Breast epithelium (tissue), 4 donors: ENCODE measurements around the gene CDKN3. TPM values are rescaled to one million over a fixed set of nuclear protein-coding genes. Genes with fewer than 3 reads are reported as not detected.
"Not testable (repeated sequence)": the region's sequence is repeated elsewhere in the genome, so short reads cannot be mapped to it uniquely, and the experiment has no call there.

ENCODE experiments used
- DNase-seq, 2 donors: peaks; one replicate each; pipeline ENCODE4 v3.0.0-alpha.2; 2019; ENCODE audit warnings: low spot score in 2 of 2
- H3K27ac ChIP-seq, 2 donors: fragments of 200-600 bp; sonication (generic) in 1 of 2; one replicate each; pipeline ENCODE4 v1.5.1; 2016 to 2019; ENCODE audit warnings: mild to moderate bottlenecking in 1 of 2
- H3K27me3 ChIP-seq, 2 donors: fragments of 200-600 bp; sonication (generic) in 1 of 2; one replicate each; pipeline versions ENCODE4 v1.5.1 to v1.6.0; 2017 to 2019; ENCODE audit warnings: control low read depth in 1 of 2, mild to moderate bottlenecking in 1 of 2
- H3K36me3 ChIP-seq: fragments of 200-600 bp; one replicate; pipeline ENCODE4 v1.5.1; 2019
- H3K4me1 ChIP-seq, 2 donors: fragments of 200-600 bp; sonication (generic); one replicate each; pipeline ENCODE4 v1.5.1; 2016 to 2019; ENCODE audit warnings: control low read depth in 1 of 2
- H3K4me3 ChIP-seq, 3 donors: fragments of 200-600 bp; sonication (generic); 1 replicate in 2 of 3; 2 replicates in 1 of 3; pipeline ENCODE4 v1.5.1; 2016 to 2019; ENCODE audit warnings: mild to moderate bottlenecking in 3 of 3, moderate library complexity in 2 of 3
- H3K9me3 ChIP-seq, 2 donors: fragments of 200-600 bp; sonication (generic) in 1 of 2; one replicate each; pipeline ENCODE4 v1.5.1; 2016 to 2019; ENCODE audit warnings: control low read depth in 1 of 2
- CTCF ChIP-seq, 3 donors: fragments of 450-650 bp; IDR thresholded peaks; one replicate each; pipeline ENCODE4 v1.5.1; 2016 to 2017; ENCODE audit warnings: antibody characterized with exemption in 3 of 3, mild to moderate bottlenecking in 3 of 3, moderate library complexity in 3 of 3
- POLR2A ChIP-seq: fragments of 450-650 bp; IDR thresholded peaks from one replicate; pipeline ENCODE4 v1.6.1; 2016; ENCODE audit warnings: antibody characterized with exemption, mild to moderate bottlenecking, moderate library complexity
- POLR2AphosphoS5 ChIP-seq, 3 donors: sonication (generic); formaldehyde crosslinking; IDR thresholded peaks; one replicate each; pipeline ENCODE4 v1.6.1; 2017; ENCODE audit warnings: antibody characterized with exemption in 3 of 3
- intact Hi-C: fragments of 100-400 bp; cut with DNase I; formaldehyde crosslinking; loops from one replicate; pipeline ENCODE4 v1.15.1; 2023; ENCODE audit warnings: low total_unique reads
- total RNA-seq, 3 donors: library from RNA; depleted of rRNA; stranded (reverse); fragments of >200 nt; gene quantifications; one replicate each; pipeline ENCODE4 v1.1.0, GENCODE V29; 2016

CDKN3 gene
- total RNA-seq, 3 donors from 2014 or later, result 2.0 to 4.3 (median 2.9) TPM

GRCh38 chr14:54394596-54394995 lies 2.2 kb upstream of the CDKN3 start:
- intact Hi-C loops, result no loop called here
- no peak for DNase-seq
- Histone ChIP-seq H3K27me3 (no peaks in the 10 kb centered on the region), H3K27ac (no peak overlapping the region), H3K9me3 (no peaks in the 10 kb centered on the region), H3K4me1 (no peaks in the 10 kb centered on the region), H3K4me3 (no peak overlapping the region), H3K36me3 (no peaks in the 10 kb centered on the region)
- TF ChIP-seq POLR2AphosphoS5 (IDR thresholded peaks at IDR 0.05), result no peak
- no peak for TF ChIP-seq POLR2A
- TF ChIP-seq CTCF (IDR thresholded peaks at IDR 0.05), result no peak

- no peaks in the 10 kb centered on the region for H3K36me3 ChIP-seq
- TF ChIP-seq CTCF (IDR thresholded peaks at IDR 0.05) (no peak), POLR2AphosphoS5 (IDR thresholded peaks at IDR 0.05) (no peak), POLR2A (no peak)
- DNase-seq, result no peak
- no peaks in the 10 kb centered on the region for H3K4me1 ChIP-seq
- no peaks in the 10 kb centered on the region for H3K9me3 ChIP-seq
- intact Hi-C loops, result no loop called here
- no peaks in the 10 kb centered on the region for H3K27me3 ChIP-seq
- H3K27ac ChIP-seq, result no peak overlapping the region
- H3K4me3 ChIP-seq, result no peak overlapping the region
These were observed 1.5 kb upstream of the CDKN3 start for GRCh38 chr14:54395284-54395683.

- no peaks in the 10 kb centered on the region for H3K27me3 ChIP-seq
- intact Hi-C loops, result no loop called here
- no peaks in the 10 kb centered on the region for H3K9me3 ChIP-seq
- no peak for DNase-seq
- no peak for TF ChIP-seq POLR2AphosphoS5 (IDR thresholded peaks at IDR 0.05)
- TF ChIP-seq CTCF (IDR thresholded peaks at IDR 0.05), result no peak
- TF ChIP-seq POLR2A, result no peak
- H3K36me3 ChIP-seq, result no peaks in the 10 kb centered on the region
- no peak overlapping the region for H3K27ac ChIP-seq
- H3K4me3 ChIP-seq, result no peak overlapping the region
- H3K4me1 ChIP-seq, result no peaks in the 10 kb centered on the region
These were observed 1.1 kb upstream of the CDKN3 start for GRCh38 chr14:54395716-54396115.

GRCh38 chr14:54396183-54396492 lies 669 bp upstream of the CDKN3 start:
- TF ChIP-seq POLR2A (no peak), CTCF (IDR thresholded peaks at IDR 0.05) (no peak), POLR2AphosphoS5 (IDR thresholded peaks at IDR 0.05) (no peak)
- H3K27ac ChIP-seq, result peak overlapping the region in 1 of 2 donors; percentile 26
- intact Hi-C loops, result no loop called here
- no peak for DNase-seq
- H3K36me3 ChIP-seq, result no peaks in the 10 kb centered on the region
- H3K4me3 ChIP-seq, result peak overlapping the region; percentile 62 to 85 (median 64)
- H3K27me3 ChIP-seq, result no peaks in the 10 kb centered on the region
- no peaks in the 10 kb centered on the region for H3K9me3 ChIP-seq
- H3K4me1 ChIP-seq, result no peaks in the 10 kb centered on the region

- no peak for TF ChIP-seq POLR2A
- no peak for TF ChIP-seq CTCF (IDR thresholded peaks at IDR 0.05)
- TF ChIP-seq POLR2AphosphoS5 (IDR thresholded peaks at IDR 0.05), result no peak
- intact Hi-C loops, result no loop called here
- Histone ChIP-seq H3K27ac (no peak overlapping the region), H3K36me3 (no peaks in the 10 kb centered on the region), H3K27me3 (no peaks in the 10 kb centered on the region), H3K9me3 (no peaks in the 10 kb centered on the region), H3K4me3 (no peak overlapping the region), H3K4me1 (no peaks in the 10 kb centered on the region)
- DNase-seq, result no peak
These were observed 2.8 kb downstream of the CDKN3 start for GRCh38 chr14:54399560-54399959.

- H3K27me3 ChIP-seq, intact Hi-C loops, H3K4me1 ChIP-seq, H3K36me3 ChIP-seq, H3K9me3 ChIP-seq, DNase-seq, H3K27ac ChIP-seq, H3K4me3 ChIP-seq: not testable (repeated sequence)
These were observed 6.7 kb downstream of the CDKN3 start for GRCh38 chr14:54403401-54404005.
